HL-60 (cell line): ENCODE measurements around the gene TSHZ2.

Experiments
- GABPA ChIP-seq: IDR thresholded peaks from 2 replicates; pipeline ENCODE4 v1.6.1; 2012; ENCODE audit warnings: low read depth
- POLR2AphosphoS5 ChIP-seq: IDR thresholded peaks from 2 replicates; pipeline ENCODE4 v1.6.1; 2012; ENCODE audit warnings: low read depth
- TF ChIP-seq, protein P1 (sequence below): IDR thresholded peaks from 2 replicates; pipeline ENCODE4 v1.6.1; 2012; ENCODE audit warnings: low read depth; ENCODE audit not compliant: insufficient replicate concordance
- TF ChIP-seq, protein P2 (sequence below): IDR thresholded peaks from one replicate; pipeline ENCODE4 v1.5.1; 2011; ENCODE audit warnings: low read length, control low read depth, inconsistent platforms; ENCODE audit not compliant: insufficient read depth

DNA sequence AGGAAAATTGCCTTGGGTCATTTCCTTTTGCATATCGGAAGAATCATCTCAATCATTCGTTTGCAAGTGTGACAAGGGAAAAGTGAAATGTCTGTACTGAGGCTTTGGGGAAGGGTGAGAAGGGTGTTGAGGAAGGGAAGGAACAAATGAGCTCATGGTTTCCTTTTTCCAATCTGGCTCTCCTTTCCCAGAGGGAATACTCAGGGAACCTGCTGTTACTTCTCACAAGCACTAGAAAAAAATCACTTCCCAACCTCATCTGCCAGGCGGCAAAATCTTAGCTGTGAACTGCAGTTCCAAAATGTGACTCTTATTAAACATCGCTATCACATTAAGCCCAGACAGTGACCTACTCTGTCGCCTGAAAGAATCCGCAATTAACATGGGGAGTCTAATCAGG, 363.4 kb downstream of the TSHZ2 start:
- TF ChIP-seq POLR2AphosphoS5 (no peak), GABPA (no peak)
- TF ChIP-seq, protein P1, sequence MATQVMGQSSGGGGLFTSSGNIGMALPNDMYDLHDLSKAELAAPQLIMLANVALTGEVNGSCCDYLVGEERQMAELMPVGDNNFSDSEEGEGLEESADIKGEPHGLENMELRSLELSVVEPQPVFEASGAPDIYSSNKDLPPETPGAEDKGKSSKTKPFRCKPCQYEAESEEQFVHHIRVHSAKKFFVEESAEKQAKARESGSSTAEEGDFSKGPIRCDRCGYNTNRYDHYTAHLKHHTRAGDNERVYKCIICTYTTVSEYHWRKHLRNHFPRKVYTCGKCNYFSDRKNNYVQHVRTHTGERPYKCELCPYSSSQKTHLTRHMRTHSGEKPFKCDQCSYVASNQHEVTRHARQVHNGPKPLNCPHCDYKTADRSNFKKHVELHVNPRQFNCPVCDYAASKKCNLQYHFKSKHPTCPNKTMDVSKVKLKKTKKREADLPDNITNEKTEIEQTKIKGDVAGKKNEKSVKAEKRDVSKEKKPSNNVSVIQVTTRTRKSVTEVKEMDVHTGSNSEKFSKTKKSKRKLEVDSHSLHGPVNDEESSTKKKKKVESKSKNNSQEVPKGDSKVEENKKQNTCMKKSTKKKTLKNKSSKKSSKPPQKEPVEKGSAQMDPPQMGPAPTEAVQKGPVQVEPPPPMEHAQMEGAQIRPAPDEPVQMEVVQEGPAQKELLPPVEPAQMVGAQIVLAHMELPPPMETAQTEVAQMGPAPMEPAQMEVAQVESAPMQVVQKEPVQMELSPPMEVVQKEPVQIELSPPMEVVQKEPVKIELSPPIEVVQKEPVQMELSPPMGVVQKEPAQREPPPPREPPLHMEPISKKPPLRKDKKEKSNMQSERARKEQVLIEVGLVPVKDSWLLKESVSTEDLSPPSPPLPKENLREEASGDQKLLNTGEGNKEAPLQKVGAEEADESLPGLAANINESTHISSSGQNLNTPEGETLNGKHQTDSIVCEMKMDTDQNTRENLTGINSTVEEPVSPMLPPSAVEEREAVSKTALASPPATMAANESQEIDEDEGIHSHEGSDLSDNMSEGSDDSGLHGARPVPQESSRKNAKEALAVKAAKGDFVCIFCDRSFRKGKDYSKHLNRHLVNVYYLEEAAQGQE = no peak
- TF ChIP-seq, protein P2, sequence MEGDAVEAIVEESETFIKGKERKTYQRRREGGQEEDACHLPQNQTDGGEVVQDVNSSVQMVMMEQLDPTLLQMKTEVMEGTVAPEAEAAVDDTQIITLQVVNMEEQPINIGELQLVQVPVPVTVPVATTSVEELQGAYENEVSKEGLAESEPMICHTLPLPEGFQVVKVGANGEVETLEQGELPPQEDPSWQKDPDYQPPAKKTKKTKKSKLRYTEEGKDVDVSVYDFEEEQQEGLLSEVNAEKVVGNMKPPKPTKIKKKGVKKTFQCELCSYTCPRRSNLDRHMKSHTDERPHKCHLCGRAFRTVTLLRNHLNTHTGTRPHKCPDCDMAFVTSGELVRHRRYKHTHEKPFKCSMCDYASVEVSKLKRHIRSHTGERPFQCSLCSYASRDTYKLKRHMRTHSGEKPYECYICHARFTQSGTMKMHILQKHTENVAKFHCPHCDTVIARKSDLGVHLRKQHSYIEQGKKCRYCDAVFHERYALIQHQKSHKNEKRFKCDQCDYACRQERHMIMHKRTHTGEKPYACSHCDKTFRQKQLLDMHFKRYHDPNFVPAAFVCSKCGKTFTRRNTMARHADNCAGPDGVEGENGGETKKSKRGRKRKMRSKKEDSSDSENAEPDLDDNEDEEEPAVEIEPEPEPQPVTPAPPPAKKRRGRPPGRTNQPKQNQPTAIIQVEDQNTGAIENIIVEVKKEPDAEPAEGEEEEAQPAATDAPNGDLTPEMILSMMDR = no peak
